Loucy (cell line): ENCODE measurements around the gene CELF4.

Experiments used
- H2AFZ ChIP-seq: fragments of 200-600 bp; sonication (generic); 2 replicates; pipeline ENCODE4 v1.6.0; 2016; ENCODE audit warnings: antibody characterized with exemption, mild to moderate bottlenecking, low read length, moderate library complexity
- H3F3A ChIP-seq: fragments of 200-600 bp; 2 replicates; pipeline ENCODE4 v1.6.0; 2016; ENCODE audit warnings: antibody characterized with exemption, low read depth, mild to moderate bottlenecking
- H3K27me3 ChIP-seq: fragments of 200-600 bp; sonication (generic); 2 replicates; pipeline ENCODE4 v1.6.1; 2014; ENCODE audit warnings: low read length, mild to moderate bottlenecking; ENCODE audit not compliant: insufficient read depth, poor library complexity, severe bottlenecking
- H3K36me3 ChIP-seq: fragments of 200-600 bp; sonication (generic); 2 replicates; pipeline ENCODE4 v1.6.1; 2016; ENCODE audit warnings: low read length; ENCODE audit not compliant: insufficient read depth
- H3K4me1 ChIP-seq: fragments of 200-600 bp; sonication (generic); 2 replicates; pipeline ENCODE4 v1.5.1; 2014; ENCODE audit warnings: low read length, mild to moderate bottlenecking; ENCODE audit not compliant: insufficient read depth, poor library complexity, severe bottlenecking
- H3K4me2 ChIP-seq: fragments of 200-600 bp; sonication (generic); 2 replicates; pipeline ENCODE4 v1.6.0; 2014; ENCODE audit warnings: antibody characterized with exemption, low read length, low read depth, mild to moderate bottlenecking; ENCODE audit not compliant: poor library complexity, severe bottlenecking
- H3K4me3 ChIP-seq: fragments of 200-600 bp; sonication (generic); 2 replicates; pipeline ENCODE4 v1.5.1; 2014; ENCODE audit warnings: low read length, mild to moderate bottlenecking, mixed read lengths; ENCODE audit not compliant: poor library complexity, severe bottlenecking
- H3K79me2 ChIP-seq: fragments of 200-600 bp; sonication (generic); 2 replicates; pipeline ENCODE4 v1.6.1; 2014; ENCODE audit warnings: low read length; ENCODE audit not compliant: insufficient read depth
- H3K9ac ChIP-seq: fragments of 200-600 bp; sonication (generic); 2 replicates; pipeline ENCODE4 v1.6.0; 2014; ENCODE audit warnings: mild to moderate bottlenecking, low read depth, low read length, moderate library complexity; ENCODE audit not compliant: poor library complexity, severe bottlenecking
- H3K9me2 ChIP-seq: fragments of 200-600 bp; sonication (generic); replicated peaks from 2 replicates; pipeline ENCODE4 v1.6.1; 2016; ENCODE audit warnings: low read depth, low read length, mixed read lengths
- H3K9me3 ChIP-seq: fragments of 200-600 bp; sonication (generic); 2 replicates; pipeline ENCODE4 v1.6.1; 2014; ENCODE audit warnings: mild to moderate bottlenecking, antibody characterized with exemption, low read length, low read depth; ENCODE audit not compliant: insufficient read depth
- H4K20me1 ChIP-seq: fragments of 200-600 bp; sonication (generic); 2 replicates; pipeline ENCODE4 v1.6.0; 2014; ENCODE audit warnings: antibody characterized with exemption, low read length, mild to moderate bottlenecking; ENCODE audit not compliant: insufficient read depth, poor library complexity, severe bottlenecking
- EZH2phosphoT487 ChIP-seq: fragments of 200-600 bp; IDR thresholded peaks from 2 replicates; pipeline ENCODE4 v1.6.1; 2018; ENCODE audit warnings: antibody characterized with exemption, mild to moderate bottlenecking, moderate library complexity, borderline replicate concordance
- TF ChIP-seq, protein P1 (sequence below): fragments of 200-600 bp; sonication (generic); conservative IDR thresholded peaks from 2 replicates; pipeline ENCODE4 v1.5.1; 2014; ENCODE audit warnings: mild to moderate bottlenecking, antibody characterized with exemption, low read length

The CELF4 gene

DNA sequence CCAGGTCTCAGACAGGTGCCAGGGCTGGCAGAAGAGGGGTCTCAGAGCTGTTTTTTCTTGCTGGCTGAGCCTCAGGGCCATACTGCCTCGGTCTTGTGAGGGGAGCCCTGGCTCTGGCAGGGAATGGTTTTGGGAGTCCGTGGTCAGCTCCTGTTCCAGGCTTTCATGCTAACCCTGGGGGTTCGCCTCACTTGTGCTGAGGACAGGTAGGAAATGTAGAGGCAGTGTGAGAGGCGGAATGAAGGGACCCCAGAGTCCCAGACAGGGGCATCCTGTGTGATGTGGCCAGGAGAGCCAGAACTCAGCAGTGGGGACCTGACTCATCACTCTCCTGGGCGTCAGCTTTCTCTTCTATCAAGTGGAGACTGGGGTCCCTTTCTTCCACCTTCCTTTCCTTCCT lies 5.7 kb upstream of the CELF4 start:
- TF ChIP-seq, protein P1, sequence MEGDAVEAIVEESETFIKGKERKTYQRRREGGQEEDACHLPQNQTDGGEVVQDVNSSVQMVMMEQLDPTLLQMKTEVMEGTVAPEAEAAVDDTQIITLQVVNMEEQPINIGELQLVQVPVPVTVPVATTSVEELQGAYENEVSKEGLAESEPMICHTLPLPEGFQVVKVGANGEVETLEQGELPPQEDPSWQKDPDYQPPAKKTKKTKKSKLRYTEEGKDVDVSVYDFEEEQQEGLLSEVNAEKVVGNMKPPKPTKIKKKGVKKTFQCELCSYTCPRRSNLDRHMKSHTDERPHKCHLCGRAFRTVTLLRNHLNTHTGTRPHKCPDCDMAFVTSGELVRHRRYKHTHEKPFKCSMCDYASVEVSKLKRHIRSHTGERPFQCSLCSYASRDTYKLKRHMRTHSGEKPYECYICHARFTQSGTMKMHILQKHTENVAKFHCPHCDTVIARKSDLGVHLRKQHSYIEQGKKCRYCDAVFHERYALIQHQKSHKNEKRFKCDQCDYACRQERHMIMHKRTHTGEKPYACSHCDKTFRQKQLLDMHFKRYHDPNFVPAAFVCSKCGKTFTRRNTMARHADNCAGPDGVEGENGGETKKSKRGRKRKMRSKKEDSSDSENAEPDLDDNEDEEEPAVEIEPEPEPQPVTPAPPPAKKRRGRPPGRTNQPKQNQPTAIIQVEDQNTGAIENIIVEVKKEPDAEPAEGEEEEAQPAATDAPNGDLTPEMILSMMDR, result no peak
- no peak for TF ChIP-seq EZH2phosphoT487
- no peaks in the 10 kb centered on the region for H3K36me3 ChIP-seq
- H3K9ac ChIP-seq, result no peak overlapping the region
- no peaks in the 10 kb centered on the region for H3K27me3 ChIP-seq
- H3K9me3 ChIP-seq, result no peaks in the 10 kb centered on the region
- H3K4me1 ChIP-seq, result no peaks in the 10 kb centered on the region
- H3K4me2 ChIP-seq, result no peak overlapping the region
- H3K79me2 ChIP-seq, result no peaks in the 10 kb centered on the region
- H3K4me3 ChIP-seq, result no peak overlapping the region
- no peaks in the 10 kb centered on the region for H3K9me2 ChIP-seq
- H2AFZ ChIP-seq, result no peak overlapping the region
- H4K20me1 ChIP-seq, result no peaks in the 10 kb centered on the region
- H3F3A ChIP-seq, result no peaks in the 10 kb centered on the region

DNA sequence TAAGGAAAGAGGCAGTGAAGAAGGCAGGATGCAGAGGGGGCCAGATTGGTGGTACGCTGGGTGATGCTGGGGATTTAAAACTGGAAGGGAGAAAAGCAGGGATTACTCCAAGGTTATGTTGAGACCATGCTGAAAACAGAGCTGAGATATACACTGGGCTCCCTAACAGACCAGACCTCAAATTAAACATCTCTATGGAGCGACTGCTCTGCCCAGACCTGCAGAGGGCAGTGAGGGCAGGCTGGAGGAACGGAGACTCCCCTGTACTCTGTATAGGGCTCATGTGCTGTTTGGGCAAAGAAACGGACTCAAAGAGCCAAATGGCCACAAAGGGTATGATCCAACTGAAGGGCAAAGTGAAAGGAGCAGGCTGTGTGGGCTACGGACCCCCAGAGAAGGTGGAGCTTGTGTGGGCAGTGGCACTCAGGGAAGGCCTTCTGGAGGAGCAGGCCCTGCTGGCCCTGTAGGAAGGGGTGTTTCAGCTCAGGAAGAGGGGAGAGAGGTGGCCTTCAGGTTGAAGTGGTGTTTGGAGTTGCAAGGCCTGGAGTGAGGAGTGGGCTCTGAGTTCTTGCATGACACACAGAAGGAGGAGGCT lies 4.8 kb upstream of the CELF4 start:
- Histone ChIP-seq H3K27me3 (no peaks in the 10 kb centered on the region), H3K9me3 (no peaks in the 10 kb centered on the region), H3F3A (no peaks in the 10 kb centered on the region)

DNA sequence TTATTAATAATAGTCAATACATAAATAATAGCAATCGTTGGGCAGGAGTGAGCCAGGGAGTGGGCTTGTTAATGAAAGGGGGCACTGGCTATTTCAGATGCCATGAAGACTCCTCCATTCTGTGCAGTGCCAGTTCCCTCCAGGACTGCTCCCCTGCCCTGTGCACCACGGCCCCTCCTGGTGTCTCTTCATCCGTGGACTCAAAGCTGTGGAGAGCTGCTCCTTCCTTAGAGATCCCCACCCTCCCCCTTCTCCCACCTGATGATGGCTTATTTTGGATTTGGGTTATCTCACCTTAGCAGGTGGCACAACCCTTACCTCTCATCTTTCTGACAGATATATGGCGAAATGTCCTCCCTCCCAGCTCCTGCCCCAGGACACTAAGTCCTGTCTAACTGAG lies 3.1 kb upstream of the CELF4 start:
- H2AFZ ChIP-seq, result no peak overlapping the region

More for the DNA sequence above, 4.8 kb upstream of the CELF4 start:
- H3K9me2 ChIP-seq, result no peaks in the 10 kb centered on the region
- no peaks in the 10 kb centered on the region for H4K20me1 ChIP-seq
- no peak overlapping the region for H2AFZ ChIP-seq
- no peak overlapping the region for H3K4me2 ChIP-seq
- no peak overlapping the region for H3K9ac ChIP-seq
- TF ChIP-seq, protein P1, result no peak
- TF ChIP-seq EZH2phosphoT487, result no peak
- no peaks in the 10 kb centered on the region for H3K4me1 ChIP-seq
- H3K36me3 ChIP-seq, result no peaks in the 10 kb centered on the region
- H3K79me2 ChIP-seq, result no peaks in the 10 kb centered on the region
- H3K4me3 ChIP-seq, result no peak overlapping the region

More for the DNA sequence above, 3.1 kb upstream of the CELF4 start:
- no peaks in the 10 kb centered on the region for H3K79me2 ChIP-seq
- H3K9me2 ChIP-seq, result no peaks in the 10 kb centered on the region
- H3K9me3 ChIP-seq, result no peaks in the 10 kb centered on the region
- H4K20me1 ChIP-seq, result no peaks in the 10 kb centered on the region
- no peaks in the 10 kb centered on the region for H3K4me1 ChIP-seq
- no peaks in the 10 kb centered on the region for H3K36me3 ChIP-seq
- TF ChIP-seq, protein P1, result no peak
- TF ChIP-seq EZH2phosphoT487, result no peak
- H3K4me3 ChIP-seq, result no peak overlapping the region
- no peaks in the 10 kb centered on the region for H3K27me3 ChIP-seq
- H3F3A ChIP-seq, result no peaks in the 10 kb centered on the region
- no peak overlapping the region for H3K9ac ChIP-seq
- H3K4me2 ChIP-seq, result no peak overlapping the region
